Testis (tissue), 2 donors: ENCODE data around the gene KCNH6.

Source experiments
- POLR2A ChIP-seq: fragments of 450-650 bp; IDR thresholded peaks from one replicate; pipeline ENCODE4 v1.6.1; 2017; ENCODE audit warnings: antibody characterized with exemption, mild to moderate bottlenecking, moderate library complexity
- TF ChIP-seq, protein P1 (sequence below), 3 experiments: fragments of 450-650 bp in 2 of 3; fragments of 200-600 bp in 1 of 3; sonication (generic) in 1 of 3; IDR thresholded peaks; one replicate each; pipeline ENCODE4 v1.5.1; 2016 to 2019; ENCODE audit warnings: antibody characterized with exemption in 3 of 3, mild to moderate bottlenecking in 2 of 3, moderate library complexity in 1 of 3

DNA sequence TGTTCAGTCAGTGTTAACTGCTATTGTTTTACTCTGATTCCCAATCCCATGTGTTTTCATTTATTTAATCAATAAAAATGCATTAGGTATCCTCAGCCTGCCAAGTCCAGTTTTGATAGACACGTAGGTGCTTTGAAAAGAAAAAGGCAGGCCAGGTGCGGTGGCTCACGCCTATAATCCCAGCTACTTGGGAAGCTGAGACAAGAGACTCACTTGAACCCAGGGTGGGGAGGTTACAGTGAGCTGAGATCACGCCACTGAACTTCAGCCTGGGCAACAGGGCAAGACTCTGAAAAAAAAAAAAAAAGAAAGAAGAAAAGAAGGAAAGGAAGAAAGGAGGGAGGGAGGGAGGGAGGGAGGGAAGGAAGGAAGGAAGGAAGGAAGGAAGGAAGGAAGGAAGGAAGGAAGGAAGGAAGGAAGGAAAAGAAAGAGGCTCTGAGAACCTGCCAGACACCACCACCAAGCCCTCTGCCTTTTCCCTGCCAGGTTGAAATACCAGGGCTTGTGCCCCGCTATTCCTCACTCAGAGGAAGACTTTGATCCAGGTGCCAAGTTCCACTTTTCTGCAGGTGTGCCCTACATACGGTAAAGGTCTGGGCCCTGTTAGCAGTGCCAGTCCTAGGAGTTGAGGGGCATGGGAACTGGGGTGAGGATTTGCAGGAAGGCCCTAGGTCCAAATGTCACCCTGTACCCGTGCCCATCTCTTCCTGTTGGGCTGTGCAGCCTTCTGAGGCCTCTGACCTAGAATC lies 10.1 kb upstream of the KCNH6 start:
- no peak for TF ChIP-seq POLR2A
- TF ChIP-seq, protein P1, sequence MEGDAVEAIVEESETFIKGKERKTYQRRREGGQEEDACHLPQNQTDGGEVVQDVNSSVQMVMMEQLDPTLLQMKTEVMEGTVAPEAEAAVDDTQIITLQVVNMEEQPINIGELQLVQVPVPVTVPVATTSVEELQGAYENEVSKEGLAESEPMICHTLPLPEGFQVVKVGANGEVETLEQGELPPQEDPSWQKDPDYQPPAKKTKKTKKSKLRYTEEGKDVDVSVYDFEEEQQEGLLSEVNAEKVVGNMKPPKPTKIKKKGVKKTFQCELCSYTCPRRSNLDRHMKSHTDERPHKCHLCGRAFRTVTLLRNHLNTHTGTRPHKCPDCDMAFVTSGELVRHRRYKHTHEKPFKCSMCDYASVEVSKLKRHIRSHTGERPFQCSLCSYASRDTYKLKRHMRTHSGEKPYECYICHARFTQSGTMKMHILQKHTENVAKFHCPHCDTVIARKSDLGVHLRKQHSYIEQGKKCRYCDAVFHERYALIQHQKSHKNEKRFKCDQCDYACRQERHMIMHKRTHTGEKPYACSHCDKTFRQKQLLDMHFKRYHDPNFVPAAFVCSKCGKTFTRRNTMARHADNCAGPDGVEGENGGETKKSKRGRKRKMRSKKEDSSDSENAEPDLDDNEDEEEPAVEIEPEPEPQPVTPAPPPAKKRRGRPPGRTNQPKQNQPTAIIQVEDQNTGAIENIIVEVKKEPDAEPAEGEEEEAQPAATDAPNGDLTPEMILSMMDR (IDR thresholded peaks at IDR 0.05), result no peak
